ENCODE results near the gene FBRSL1. TPM values are rescaled to one million over a fixed set of nuclear protein-coding genes. Genes with fewer than 3 reads are reported as not detected.
"Not testable (repeated sequence)": the region's sequence is repeated elsewhere in the genome, so short reads cannot be mapped to it uniquely, and the experiment has no call there.

Gene FBRSL1
- total RNA-seq, 1 donor from 2014 or later, result 26.1 TPM

GRCh38 chr12:132525833-132526455 is 36.0 kb downstream of the FBRSL1 start:
- ATAC-seq, result no peak

- ATAC-seq, result no peak
Measured at GRCh38 chr12:132527186-132527882, 37.4 kb downstream of the FBRSL1 start.

- no peak for ATAC-seq
Measured at GRCh38 chr12:132527883-132528264, 37.9 kb downstream of the FBRSL1 start.

- ATAC-seq, result no peak
Measured at GRCh38 chr12:132528564-132529106, 38.7 kb downstream of the FBRSL1 start.

GRCh38 chr12:132529156-132529839 is 39.3 kb downstream of the FBRSL1 start:
- ATAC-seq, result no peak

GRCh38 chr12:132529906-132530305 is 40.0 kb downstream of the FBRSL1 start:
- ATAC-seq, result peak; percentile 82

- ATAC-seq, result no peak
Measured at GRCh38 chr12:132530447-132530846, 40.5 kb downstream of the FBRSL1 start.

GRCh38 chr12:132530851-132531250 is 40.9 kb downstream of the FBRSL1 start:
- no peak for ATAC-seq

GRCh38 chr12:132532711-132533583 is 43.0 kb downstream of the FBRSL1 start:
- ATAC-seq, result not testable (repeated sequence)

- no peak for ATAC-seq
Measured at GRCh38 chr12:132533584-132533958, 43.6 kb downstream of the FBRSL1 start.

GRCh38 chr12:132534076-132534475 is 44.1 kb downstream of the FBRSL1 start:
- no peak for ATAC-seq

GRCh38 chr12:132535019-132535418 is 45.1 kb downstream of the FBRSL1 start:
- ATAC-seq, result no peak

- ATAC-seq, result no peak
Measured at GRCh38 chr12:132536102-132536876, 46.3 kb downstream of the FBRSL1 start.

GRCh38 chr12:132537049-132537448 is 47.1 kb downstream of the FBRSL1 start:
- ATAC-seq, result no peak

- no peak for ATAC-seq
Measured at GRCh38 chr12:132537836-132538662, 48.1 kb downstream of the FBRSL1 start.

GRCh38 chr12:132538663-132538990 is 48.7 kb downstream of the FBRSL1 start:
- no peak for ATAC-seq

- no peak for ATAC-seq
Measured at GRCh38 chr12:132539016-132539773, 49.2 kb downstream of the FBRSL1 start.

GRCh38 chr12:132540436-132540835 is 50.5 kb downstream of the FBRSL1 start:
- ATAC-seq, result no peak

GRCh38 chr12:132541200-132541599 is 51.2 kb downstream of the FBRSL1 start:
- ATAC-seq, result no peak

- no peak for ATAC-seq
Measured at GRCh38 chr12:132541996-132542395, 52.0 kb downstream of the FBRSL1 start.

All from esophagus mucosa (tissue), 1 donor.